Activated T-cell treated with anti-CD3 and anti-CD28 coated beads for 24 hours (primary cell): ENCODE data around the gene DLD.
"Not testable (repeated sequence)": the region's sequence is repeated elsewhere in the genome, so short reads cannot be mapped to it uniquely, and the experiment has no call there.

ENCODE experiments used
- DNase-seq: peaks from one replicate; pipeline ENCODE4 v3.0.0-alpha.2; 2020; ENCODE audit warnings: low read depth

Gene DLD

DNA sequence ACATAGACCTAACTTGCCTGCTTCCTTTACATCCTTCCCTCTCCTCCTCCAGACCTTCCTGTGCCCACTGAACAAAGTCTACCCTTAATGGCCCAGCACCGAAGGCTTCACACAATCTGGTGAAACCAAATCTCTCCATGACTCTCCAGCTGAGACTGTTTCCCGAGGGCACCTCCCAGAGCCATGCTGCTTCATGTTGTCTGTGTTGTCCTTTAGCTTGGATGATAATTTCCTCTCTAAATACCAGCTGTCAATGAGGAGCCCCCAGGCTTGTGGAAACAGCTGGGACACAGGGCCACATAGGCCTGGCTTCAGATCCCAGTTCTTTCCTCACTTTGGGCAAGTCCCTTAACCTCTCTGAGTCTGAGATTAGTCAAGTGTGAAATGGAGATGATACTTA is 54.3 kb downstream of the DLD start:
- DNase-seq: no peak

DNA sequence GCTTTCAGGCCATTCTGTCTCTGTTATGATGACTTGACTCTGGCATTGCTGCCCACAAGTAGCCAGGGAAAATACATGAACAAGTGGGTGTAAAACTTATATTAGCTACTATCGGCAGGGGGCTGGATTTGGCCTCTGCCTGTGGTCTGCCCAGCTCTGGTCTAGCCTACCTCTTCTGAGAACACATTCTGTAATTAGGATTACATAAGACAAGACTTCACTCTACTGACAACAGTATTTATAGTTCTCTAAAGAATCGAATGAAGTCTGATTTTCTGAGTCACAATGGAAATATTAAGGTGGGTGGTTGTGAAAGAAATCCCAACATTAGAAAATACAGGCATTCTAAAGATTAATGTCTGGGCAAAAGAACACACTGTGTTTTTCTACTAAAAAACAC is 55.5 kb downstream of the DLD start:
- no peak for DNase-seq

GRCh38 chr7:107946881-107947280 is 55.9 kb downstream of the DLD start:
- no peak for DNase-seq

GRCh38 chr7:107948645-107949442 is 57.9 kb downstream of the DLD start:
- DNase-seq: no peak

DNA sequence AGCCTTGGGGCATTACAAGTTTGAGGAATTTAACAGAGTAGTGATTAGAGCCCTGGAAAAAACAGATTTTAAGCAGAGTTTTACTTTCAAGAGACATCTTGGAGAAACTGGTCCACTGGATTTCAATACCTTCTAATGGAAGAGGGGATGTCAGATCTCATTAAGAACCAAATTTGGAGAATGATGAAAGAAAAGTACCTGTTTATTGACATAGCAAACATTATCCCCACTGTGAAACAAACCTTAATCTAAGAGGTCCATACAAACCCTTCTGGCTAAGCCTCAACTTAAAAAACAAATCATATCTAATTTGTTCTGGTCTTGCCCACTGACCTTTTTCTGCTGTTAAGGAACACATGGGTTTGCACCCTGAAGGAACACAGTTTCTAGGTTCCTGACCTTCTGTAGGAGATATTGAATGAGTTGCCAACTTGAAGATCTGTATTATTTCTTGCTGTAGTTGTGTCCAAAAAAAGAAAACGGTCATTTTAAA is 58.5 kb downstream of the DLD start:
- DNase-seq: no peak

DNA sequence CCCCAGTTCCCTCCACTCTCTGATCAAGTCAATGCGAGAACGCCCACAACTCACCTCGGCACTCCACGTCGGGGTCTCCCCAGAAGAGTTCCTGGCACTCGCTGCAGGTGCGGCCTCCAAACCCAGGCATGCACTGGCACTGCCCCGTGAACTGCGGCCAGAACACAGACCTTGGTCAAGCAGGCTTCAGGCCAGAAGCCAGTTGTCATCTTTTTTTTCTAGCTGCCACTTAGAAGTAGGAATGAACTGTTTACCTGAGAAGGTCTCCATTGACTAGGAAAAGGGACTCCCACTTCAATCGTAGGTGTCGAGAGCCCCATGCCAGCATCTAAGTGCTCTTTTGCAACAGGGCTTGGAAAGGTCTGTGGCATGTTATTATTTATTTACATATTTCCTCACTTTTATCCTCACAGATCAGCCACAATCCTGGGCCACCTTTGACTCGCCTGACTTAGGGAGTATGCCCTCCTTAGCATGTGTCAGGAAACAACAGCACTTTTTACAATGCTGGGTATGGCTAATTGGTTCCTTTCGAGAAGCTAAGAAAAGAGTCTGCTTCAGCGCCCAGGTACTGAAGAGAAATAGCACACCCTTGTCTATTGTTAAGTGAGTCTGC is 60.3 kb downstream of the DLD start:
- DNase-seq: no peak

DNA sequence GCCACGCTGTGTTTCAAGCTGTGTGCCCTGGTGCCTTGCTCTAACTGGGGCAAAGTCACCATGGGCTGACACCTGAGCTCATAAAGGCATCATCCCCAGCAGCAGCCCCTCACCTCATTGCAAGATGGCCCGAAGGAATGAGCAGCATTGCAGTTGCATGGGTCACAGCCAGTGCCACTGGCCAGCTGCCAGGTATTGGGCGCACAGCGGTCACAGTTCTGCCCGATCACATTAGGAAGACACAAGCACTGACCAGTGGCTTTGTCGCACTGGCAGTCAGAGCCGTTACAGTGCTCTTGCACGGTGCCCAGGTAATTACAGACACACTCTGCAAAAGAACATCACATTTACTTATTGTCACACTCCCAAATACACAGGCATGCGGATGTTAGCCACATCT is 60.9 kb downstream of the DLD start:
- no peak for DNase-seq

GRCh38 chr7:107953265-107953923 is 62.4 kb downstream of the DLD start:
- DNase-seq: no peak

GRCh38 chr7:107953924-107954303 is 62.9 kb downstream of the DLD start:
- no peak for DNase-seq

- DNase-seq: no peak
Observed at GRCh38 chr7:107955394-107955793, 64.4 kb downstream of the DLD start.

DNA sequence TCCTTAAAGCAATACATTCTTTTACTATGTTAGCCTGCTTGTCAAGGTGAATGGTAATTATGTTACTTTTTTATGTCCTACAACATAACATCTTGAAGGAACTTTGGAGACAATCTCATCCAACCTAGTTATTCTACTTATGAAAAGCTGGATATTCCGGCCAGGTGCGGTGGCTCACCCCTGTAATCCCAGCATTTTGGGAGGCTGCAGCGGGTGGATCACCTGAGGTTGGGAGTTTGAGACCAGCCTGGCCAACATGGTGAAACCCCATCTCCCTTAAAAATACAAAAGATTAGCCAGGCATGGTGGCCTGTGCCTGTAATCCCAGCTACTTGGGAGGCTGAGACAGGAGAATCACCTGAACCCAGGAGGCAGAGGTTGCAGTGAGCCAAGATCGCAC is 66.0 kb downstream of the DLD start:
- DNase-seq: not testable (repeated sequence)

DNA sequence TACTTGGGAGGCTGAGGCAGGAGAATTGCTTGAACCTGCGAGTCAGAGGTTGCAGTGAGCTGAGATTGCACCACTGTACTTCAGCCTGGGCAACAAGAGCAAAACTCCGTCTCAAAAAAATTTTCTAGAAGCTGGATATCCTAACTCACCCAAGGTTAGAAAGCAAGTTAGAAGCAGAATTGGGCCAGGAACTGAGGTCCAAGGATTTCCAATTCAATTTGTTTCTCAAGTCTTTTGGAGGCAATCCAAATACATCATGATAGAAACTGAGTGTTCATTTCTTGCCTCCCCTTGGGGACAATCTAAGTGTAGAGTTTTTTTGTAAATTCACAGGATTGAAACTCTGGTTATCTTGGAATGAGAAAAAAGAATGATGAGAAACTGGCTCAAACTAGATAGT is 66.5 kb downstream of the DLD start:
- no peak for DNase-seq

DNA sequence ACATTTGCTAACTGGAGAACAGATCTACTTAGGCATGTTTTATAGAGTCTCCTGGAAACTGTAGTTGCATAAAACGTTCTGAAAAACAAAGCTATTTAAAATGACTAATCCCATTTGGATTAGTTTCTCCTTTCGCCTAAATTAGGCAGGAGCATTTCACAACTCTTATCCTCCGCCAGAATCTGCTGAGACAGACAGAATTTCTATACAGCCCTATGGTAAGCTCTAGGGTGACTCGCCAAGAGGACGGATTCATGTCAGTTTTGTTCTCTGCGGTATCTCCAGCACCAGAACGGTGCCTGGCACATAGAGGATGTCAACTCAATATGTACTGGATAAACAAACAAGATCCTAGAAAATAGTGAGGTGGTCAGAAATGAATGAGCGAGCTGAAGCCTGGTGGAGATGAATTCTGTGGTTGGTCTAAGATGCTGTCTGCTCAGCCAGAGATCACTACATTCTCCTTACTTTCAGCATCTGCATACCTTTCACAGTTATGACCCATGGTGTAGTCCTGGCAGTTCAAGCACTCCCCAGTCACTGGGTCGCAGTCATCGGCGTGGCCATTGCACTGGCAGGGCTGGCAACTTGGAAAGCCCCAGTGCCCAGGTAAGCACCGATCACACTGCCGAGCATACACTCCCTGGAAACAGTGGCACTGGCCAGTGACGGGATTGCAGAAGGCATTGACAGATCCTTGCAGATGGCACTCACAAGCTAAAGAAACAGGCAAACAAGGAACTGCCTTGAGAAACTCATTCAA is 68.0 kb downstream of the DLD start:
- DNase-seq: no peak

DNA sequence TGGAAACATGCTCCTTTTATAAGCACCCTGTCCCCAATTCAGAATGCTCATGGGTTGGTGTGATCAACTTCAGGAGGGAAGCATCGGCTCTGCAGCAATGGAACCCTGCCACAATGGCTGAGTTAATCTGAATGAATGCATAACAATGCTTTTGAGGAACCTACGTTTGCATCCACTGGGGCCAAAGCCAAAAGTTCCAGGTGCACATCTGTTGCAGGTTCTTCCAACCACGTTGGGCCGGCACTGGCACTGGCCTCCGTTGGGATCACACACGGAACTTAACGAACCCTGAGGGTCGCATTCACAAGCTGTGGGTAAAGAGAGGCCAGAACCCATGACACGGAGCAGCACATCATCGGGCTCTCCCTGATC is 68.5 kb downstream of the DLD start:
- no peak for DNase-seq

GRCh38 chr7:107960272-107960671 is 69.3 kb downstream of the DLD start:
- no peak for DNase-seq

GRCh38 chr7:107961405-107961804 is 70.4 kb downstream of the DLD start:
- no peak for DNase-seq

DNA sequence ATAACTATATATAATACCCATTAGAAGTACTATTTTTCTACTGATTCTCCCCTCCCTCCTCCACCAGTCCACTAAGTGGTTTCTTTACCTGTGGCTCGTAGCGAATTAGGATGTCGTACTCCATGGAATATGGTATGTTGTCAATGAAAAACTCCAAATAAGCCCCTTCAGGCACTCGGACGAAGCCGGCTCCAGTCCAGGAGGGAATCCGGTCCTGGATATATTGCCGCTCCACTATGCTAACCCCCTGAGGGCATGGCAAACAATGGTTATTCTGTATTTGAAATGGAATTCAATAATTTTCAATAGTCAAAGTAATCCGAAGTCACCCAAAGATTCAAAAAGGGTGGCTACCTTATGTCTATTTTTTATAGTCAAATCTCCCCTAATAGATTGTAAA is 71.8 kb downstream of the DLD start:
- no peak for DNase-seq

DNA sequence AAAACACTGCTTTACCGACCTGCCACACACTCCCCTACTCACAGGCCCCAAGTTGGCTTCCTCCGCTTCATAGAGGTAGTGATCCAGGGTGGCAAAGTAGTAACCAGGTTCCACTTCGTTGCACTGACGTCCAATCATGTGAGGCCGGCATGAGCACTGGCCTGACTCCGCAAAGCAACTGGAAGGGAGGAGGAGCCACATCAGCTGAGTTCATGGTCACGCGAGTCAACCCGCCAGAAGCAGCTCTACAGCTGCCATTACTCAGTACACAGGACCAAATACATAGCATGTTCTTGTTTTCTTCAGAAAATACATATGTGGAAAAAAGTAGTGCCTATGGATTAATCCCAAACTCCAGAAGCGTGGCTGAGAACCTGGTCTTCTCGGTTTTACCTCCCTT is 73.5 kb downstream of the DLD start:
- no peak for DNase-seq

GRCh38 chr7:107966711-107967110 is 75.7 kb downstream of the DLD start:
- DNase-seq: no peak

GRCh38 chr7:107967420-107967819 is 76.4 kb downstream of the DLD start:
- DNase-seq: no peak

- DNase-seq: no peak
Observed at GRCh38 chr7:107968449-107968848, 77.5 kb downstream of the DLD start.

DNA sequence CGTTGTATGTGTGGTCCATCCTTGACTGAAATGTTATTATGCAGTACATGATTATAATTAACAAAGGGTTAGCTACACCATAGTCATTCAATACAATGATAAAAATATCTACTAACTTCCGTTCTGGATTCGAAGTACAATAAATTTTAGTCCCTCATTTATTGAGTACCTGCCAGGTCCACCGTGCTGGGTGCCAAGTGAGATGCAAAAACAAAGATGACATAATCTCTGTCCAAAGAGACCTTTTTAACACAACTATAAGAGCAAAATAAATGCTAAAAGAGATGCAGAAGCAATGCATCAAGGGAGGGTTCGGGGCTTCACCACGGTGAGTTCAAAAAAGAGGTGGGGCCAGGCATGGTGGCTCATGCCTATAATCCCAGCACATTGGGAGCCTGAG is 78.9 kb downstream of the DLD start:
- DNase-seq: no peak
